Stimulated activated CD4-positive, alpha-beta T cell treated with anti-CD3 and anti-CD28 coated beads, Interleukin-12 subunit alpha, Interleukin-12 subunit beta, amount 100 ng/mL, for 48 hours (primary cell): Measurements from ENCODE around the gene MTHFD2.
"Not testable (repeated sequence)": the region's sequence is repeated elsewhere in the genome, so short reads cannot be mapped to it uniquely, and the experiment has no call there.

Experiments used
- DNase-seq, 3 donors: peaks; one replicate each; pipeline ENCODE4 v3.0.0-alpha.2; 2020; ENCODE audit warnings: low read depth in 2 of 3, low spot score in 1 of 3

MTHFD2 gene

GRCh38 chr2:74198461-74199274 is at the start of gene MTHFD2:
TSS of gene MTHFD2 (plus strand) at chr2:74198615. CDS start at chr2:74198642, 27 bp downstream.
- peak; percentile 85 to 93 (median 92) for DNase-seq

GRCh38 chr2:74149247-74149525 is 49.2 kb upstream of the MTHFD2 start:
- DNase-seq = no peak

- DNase-seq = no peak
Measured at GRCh38 chr2:74149570-74150319, 48.7 kb upstream of the MTHFD2 start.

GRCh38 chr2:74152954-74153353 is 45.5 kb upstream of the MTHFD2 start:
- DNase-seq = no peak

- no peak for DNase-seq
Measured at GRCh38 chr2:74155830-74156229, 42.6 kb upstream of the MTHFD2 start.

- DNase-seq = no peak
Measured at GRCh38 chr2:74162951-74163350, 35.5 kb upstream of the MTHFD2 start.

GRCh38 chr2:74164761-74165160 is 33.7 kb upstream of the MTHFD2 start:
- no peak for DNase-seq

GRCh38 chr2:74168739-74169138 is 29.7 kb upstream of the MTHFD2 start:
- DNase-seq = no peak

GRCh38 chr2:74174909-74175308 is 23.5 kb upstream of the MTHFD2 start:
- DNase-seq = no peak

- no peak for DNase-seq
Measured at GRCh38 chr2:74177696-74178095, 20.7 kb upstream of the MTHFD2 start.

- DNase-seq = peak; percentile 97 to 98 (median 97)
Measured at GRCh38 chr2:74178211-74179062, 20.0 kb upstream of the MTHFD2 start, which contains the start of gene MOB1A. TSS of gene MOB1A (minus strand) at chr2:74178879. CDS start at chr2:74178674, 205 bp downstream.

- DNase-seq = no peak
Measured at GRCh38 chr2:74179063-74179865, 19.2 kb upstream of the MTHFD2 start.

GRCh38 chr2:74181739-74182138 is 16.7 kb upstream of the MTHFD2 start:
- no peak for DNase-seq

GRCh38 chr2:74183878-74184277 is 14.5 kb upstream of the MTHFD2 start:
- no peak for DNase-seq

GRCh38 chr2:74186038-74186437 is 12.4 kb upstream of the MTHFD2 start:
- DNase-seq = peak in 2 of 3 donors; percentile 41 to 42

GRCh38 chr2:74186706-74187105 is 11.7 kb upstream of the MTHFD2 start:
- not testable (repeated sequence) for DNase-seq

GRCh38 chr2:74188018-74188601 is 10.3 kb upstream of the MTHFD2 start:
- DNase-seq = no peak

GRCh38 chr2:74188696-74189095 is 9.7 kb upstream of the MTHFD2 start:
- no peak for DNase-seq

- DNase-seq = no peak
Measured at GRCh38 chr2:74191596-74192380, 6.6 kb upstream of the MTHFD2 start.

GRCh38 chr2:74194799-74195198 is 3.6 kb upstream of the MTHFD2 start:
- DNase-seq = no peak
